ENCODE results near the gene RB1.

DNA sequence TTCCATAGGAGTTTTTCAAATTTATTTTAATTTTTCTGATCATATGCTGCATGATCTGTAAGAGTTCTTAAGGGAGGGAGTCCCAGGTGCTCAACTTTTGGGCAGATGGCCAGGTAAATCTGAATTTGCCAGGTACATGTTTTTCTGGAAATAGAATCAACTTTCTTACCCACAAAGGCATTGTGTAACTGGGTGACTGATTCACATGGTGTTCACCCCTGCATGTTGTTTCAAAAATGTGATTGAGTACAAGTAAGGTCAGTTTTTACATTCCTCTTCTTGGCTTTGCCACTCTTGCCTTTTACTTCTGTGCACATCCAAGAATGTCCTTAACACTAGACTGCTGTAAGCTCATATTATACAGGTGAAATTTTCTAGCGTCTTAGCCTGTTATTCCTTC is 30.4 kb downstream of the RB1 start:
- no peak for TF ChIP-seq POLR2A (IDR thresholded peaks at IDR 0.05)
- TF ChIP-seq, protein P1, sequence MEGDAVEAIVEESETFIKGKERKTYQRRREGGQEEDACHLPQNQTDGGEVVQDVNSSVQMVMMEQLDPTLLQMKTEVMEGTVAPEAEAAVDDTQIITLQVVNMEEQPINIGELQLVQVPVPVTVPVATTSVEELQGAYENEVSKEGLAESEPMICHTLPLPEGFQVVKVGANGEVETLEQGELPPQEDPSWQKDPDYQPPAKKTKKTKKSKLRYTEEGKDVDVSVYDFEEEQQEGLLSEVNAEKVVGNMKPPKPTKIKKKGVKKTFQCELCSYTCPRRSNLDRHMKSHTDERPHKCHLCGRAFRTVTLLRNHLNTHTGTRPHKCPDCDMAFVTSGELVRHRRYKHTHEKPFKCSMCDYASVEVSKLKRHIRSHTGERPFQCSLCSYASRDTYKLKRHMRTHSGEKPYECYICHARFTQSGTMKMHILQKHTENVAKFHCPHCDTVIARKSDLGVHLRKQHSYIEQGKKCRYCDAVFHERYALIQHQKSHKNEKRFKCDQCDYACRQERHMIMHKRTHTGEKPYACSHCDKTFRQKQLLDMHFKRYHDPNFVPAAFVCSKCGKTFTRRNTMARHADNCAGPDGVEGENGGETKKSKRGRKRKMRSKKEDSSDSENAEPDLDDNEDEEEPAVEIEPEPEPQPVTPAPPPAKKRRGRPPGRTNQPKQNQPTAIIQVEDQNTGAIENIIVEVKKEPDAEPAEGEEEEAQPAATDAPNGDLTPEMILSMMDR (IDR thresholded peaks at IDR 0.05): no peak

Data from Peyer's patch (tissue), 4 donors.